CD14-positive monocyte (primary cell): ENCODE data around the gene ARHGEF33. TPM values are rescaled to one million over a fixed set of nuclear protein-coding genes. Genes with fewer than 3 reads are reported as not detected.

ENCODE experiments used
- DNase-seq, 3 donors: peaks; one replicate each; pipeline ENCODE4 v3.0.0-alpha.2; 2011 to 2022
- H2AFZ ChIP-seq: 2 replicates; pipeline ENCODE4 v1.6.0; 2012; ENCODE audit warnings: mild to moderate bottlenecking, low read depth, low read length, inconsistent platforms; ENCODE audit not compliant: insufficient read depth, poor library complexity, severe bottlenecking
- H3K27ac ChIP-seq, 2 donors: 1 replicate in 1 of 2; 2 replicates in 1 of 2; pipeline ENCODE4 v1.5.1; 2012 to 2013; ENCODE audit warnings: low read length in 2 of 2, control low read depth in 1 of 2, inconsistent platforms in 1 of 2, low read depth in 1 of 2, mild to moderate bottlenecking in 1 of 2
- H3K27me3 ChIP-seq, 2 donors: one replicate each; pipeline versions ENCODE4 v1.6.0 to v1.6.1; 2011 to 2013; ENCODE audit warnings: low read length in 2 of 2; ENCODE audit not compliant: control insufficient read depth in 2 of 2, insufficient read depth in 2 of 2
- H3K36me3 ChIP-seq, 2 donors: replicated peaks in 1 of 2; 1 replicate in 1 of 2; 2 replicates in 1 of 2; pipeline versions ENCODE4 v1.5.1 to v1.6.1; 2012 to 2013; ENCODE audit warnings: low read length in 2 of 2, control low read depth in 1 of 2, inconsistent platforms in 1 of 2, mild to moderate bottlenecking in 1 of 2; ENCODE audit not compliant: insufficient read depth in 2 of 2, control insufficient read depth in 1 of 2
- H3K4me1 ChIP-seq, 2 donors: 1 replicate in 1 of 2; 2 replicates in 1 of 2; pipeline versions ENCODE4 v1.5.1 to v1.6.1; 2012 to 2013; ENCODE audit warnings: low read length in 2 of 2, control low read depth in 1 of 2, inconsistent platforms in 1 of 2, mild to moderate bottlenecking in 1 of 2, moderate library complexity in 1 of 2; ENCODE audit not compliant: insufficient read depth in 2 of 2, control insufficient read depth in 1 of 2
- H3K4me2 ChIP-seq: replicated peaks from 2 replicates; pipeline ENCODE3; 2012; ENCODE audit warnings: low read length, moderate library complexity, mild to moderate bottlenecking; ENCODE audit not compliant: poor library complexity, severe bottlenecking; ENCODE audit errors: extremely low read depth
- H3K4me3 ChIP-seq, 3 experiments: fragments of 200-600 bp in 1 of 3; sonication (generic) in 1 of 3; replicated peaks in 1 of 3; 1 replicate in 2 of 3; 2 replicates in 1 of 3; pipeline ENCODE4 v1.5.1; 2011 to 2013; ENCODE audit warnings: low read length in 3 of 3, mild to moderate bottlenecking in 3 of 3, control low read depth in 2 of 3, low read depth in 2 of 3, inconsistent platforms in 1 of 3, moderate library complexity in 1 of 3
- H3K79me2 ChIP-seq: 2 replicates; pipeline ENCODE4 v1.6.0; 2012; ENCODE audit warnings: mild to moderate bottlenecking, control low read depth, inconsistent platforms, low read length, moderate library complexity; ENCODE audit not compliant: insufficient read depth
- H3K9ac ChIP-seq: 2 replicates; pipeline ENCODE4 v1.6.0; 2017; ENCODE audit warnings: low read length, mild to moderate bottlenecking; ENCODE audit not compliant: insufficient read depth, poor library complexity, severe bottlenecking
- H3K9me3 ChIP-seq, 2 donors: replicated peaks in 1 of 2; 1 replicate in 1 of 2; 2 replicates in 1 of 2; pipeline versions ENCODE4 v1.5.1 to v1.6.1; 2012 to 2013; ENCODE audit warnings: low read length in 2 of 2, control low read depth in 1 of 2; ENCODE audit not compliant: control insufficient read depth in 1 of 2, insufficient read depth in 1 of 2
- H4K20me1 ChIP-seq: 2 replicates; pipeline ENCODE4 v1.6.0; 2012; ENCODE audit warnings: mild to moderate bottlenecking, low read length, control low read depth, moderate library complexity; ENCODE audit not compliant: insufficient read depth
- H3K27ac Mint-ChIP-seq, 7 donors: one replicate each; pipeline ENCODE4 v1.8.0; 2020; ENCODE audit warnings: mild to moderate bottlenecking in 7 of 7, mixed read lengths in 7 of 7, moderate library complexity in 6 of 7, inconsistent platforms in 2 of 7
- H3K27me3 Mint-ChIP-seq, 3 donors: one replicate each; pipeline ENCODE4 v1.8.0; 2021 to 2022; ENCODE audit warnings: low read depth in 3 of 3, mild to moderate bottlenecking in 3 of 3, mixed read lengths in 3 of 3, moderate library complexity in 3 of 3, inconsistent platforms in 1 of 3
- H3K36me3 Mint-ChIP-seq, 2 donors: one replicate each; pipeline ENCODE4 v1.8.0; 2020; ENCODE audit warnings: mixed read lengths in 2 of 2, inconsistent platforms in 1 of 2, mild to moderate bottlenecking in 1 of 2
- H3K4me1 Mint-ChIP-seq: one replicate; pipeline ENCODE4 v1.8.0; 2020; ENCODE audit warnings: mild to moderate bottlenecking, mixed read lengths
- H3K4me3 Mint-ChIP-seq, 2 donors: one replicate each; pipeline ENCODE4 v1.8.0; 2020; ENCODE audit warnings: mild to moderate bottlenecking in 2 of 2, mixed read lengths in 2 of 2, moderate library complexity in 1 of 2
- H3K9me3 Mint-ChIP-seq, 7 donors: one replicate each; pipeline ENCODE4 v1.8.0; 2020 to 2022; ENCODE audit warnings: mixed read lengths in 7 of 7, mild to moderate bottlenecking in 6 of 7, moderate library complexity in 6 of 7, inconsistent platforms in 2 of 7
- CTCF ChIP-seq: fragments of 200-600 bp; IDR thresholded peaks from one replicate; pipeline ENCODE4 v1.8.0; 2022; ENCODE audit warnings: antibody characterized with exemption, mild to moderate bottlenecking
- WGBS: methylation state at CpG from one replicate; pipeline ENCODE4 v1.1.5; 2013; ENCODE audit warnings: missing lambda C conversion rate; ENCODE audit not compliant: insufficient coverage; 5-methylcytosine and 5-hydroxymethylcytosine counted together
- intact Hi-C, 2 donors: fragments of 100-400 bp; cut with micrococcal nuclease; formaldehyde crosslinking; loops; one replicate each; pipeline versions ENCODE4 v1.15.0 to v1.15.1; 2023
- polyA plus RNA-seq, 3 donors: library from polyadenylated mRNA; depleted of rRNA in 1 of 3; unstranded in 2 of 3; stranded (reverse) in 1 of 3; fragments of 300-500 nt in 2 of 3; fragments of >200 nt in 1 of 3; fragmentation: Illumina TruSeq in 2 of 3; gene quantifications; 1 replicate in 2 of 3; 2 replicates in 1 of 3; pipeline ENCODE4 v1.2.3, GENCODE V29; 2012 to 2021

ARHGEF33 gene
- polyA plus RNA-seq, 3 donors = 0.33 TPM; not detected in 2

GRCh38 chr2:38975042-38975441 is 85.4 kb downstream of the ARHGEF33 start:
- Mint-ChIP-seq H3K9me3 (no peaks in the 10 kb centered on the region), H3K4me1 (peaks cover 25% of the 10 kb centered on the region), H3K36me3 (peaks cover 0 to 2% of the 10 kb centered on the region in 2 donors), H3K4me3 (no peak overlapping the region), H3K27me3 (peaks cover 0 to 2% (median 0%) of the 10 kb centered on the region in 3 donors), H3K27ac (no peak overlapping the region)
- Histone ChIP-seq H3K79me2 (no peaks in the 10 kb centered on the region), H3K4me3 (no peak overlapping the region), H3K4me2 (no peak overlapping the region), H3K27me3 (no peaks in the 10 kb centered on the region), H3K27ac (no peak overlapping the region), H2AFZ (no peak overlapping the region), H3K9ac (no peak overlapping the region), H3K9me3 (no peaks in the 10 kb centered on the region), H3K4me1 (peaks cover 6 to 31% of the 10 kb centered on the region in 2 donors), H3K36me3 (no peaks in the 10 kb centered on the region), H4K20me1 (no peaks in the 10 kb centered on the region)
- no peak for TF ChIP-seq CTCF
- intact Hi-C loops = no loop called here
- DNase-seq = no peak
- 100% methylated on average over 1 of the region's 6 CpGs for WGBS

GRCh38 chr2:38977047-38977446 is 87.4 kb downstream of the ARHGEF33 start:
- Histone ChIP-seq H3K9me3 (no peaks in the 10 kb centered on the region), H3K27ac (no peak overlapping the region), H3K27me3 (no peaks in the 10 kb centered on the region), H3K4me3 (no peak overlapping the region), H2AFZ (no peak overlapping the region), H3K79me2 (no peaks in the 10 kb centered on the region), H3K4me1 (peaks cover 6 to 31% of the 10 kb centered on the region in 2 donors), H4K20me1 (no peaks in the 10 kb centered on the region), H3K4me2 (no peak overlapping the region), H3K36me3 (no peaks in the 10 kb centered on the region), H3K9ac (no peak overlapping the region)
- DNase-seq = no peak
- Mint-ChIP-seq H3K27me3 (peaks cover 0 to 2% (median 0%) of the 10 kb centered on the region in 3 donors), H3K4me1 (peaks cover 25% of the 10 kb centered on the region), H3K4me3 (no peak overlapping the region), H3K27ac (no peak overlapping the region), H3K36me3 (peaks cover 0 to 3% of the 10 kb centered on the region in 2 donors), H3K9me3 (no peaks in the 10 kb centered on the region)
- intact Hi-C loops = no loop called here
- TF ChIP-seq CTCF = no peak
- WGBS = no CpG with 5 or more reads among the region's 3 CpGs
